ENCODE results near the gene NPAS3. TPM values are rescaled to one million over a fixed set of nuclear protein-coding genes. Genes with fewer than 3 reads are reported as not detected.

The NPAS3 gene
- total RNA-seq, 1 donor, result 0.36 TPM

DNA sequence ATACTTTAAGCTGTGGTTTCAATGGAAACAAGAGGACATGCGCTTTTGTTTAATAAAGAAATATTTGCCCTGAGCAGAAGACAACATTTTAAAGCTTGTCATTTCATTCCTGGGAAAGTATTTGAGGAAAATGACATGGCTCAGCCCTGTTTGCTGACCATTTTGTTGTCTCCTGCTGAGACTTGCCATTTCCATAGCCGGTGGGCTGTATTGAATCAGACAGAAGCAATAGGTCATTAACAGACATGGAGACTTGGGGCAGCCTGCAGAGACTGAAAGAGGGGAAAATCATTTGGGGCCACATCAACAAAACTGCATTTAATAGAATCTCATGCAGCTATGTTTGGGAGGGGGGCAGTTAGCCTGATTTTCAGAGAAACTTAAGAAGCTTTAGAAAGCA lies 443.0 kb downstream of the NPAS3 start:
- DNase-seq (ENCODE audit: low read depth), result no peak
- TF ChIP-seq, protein P1, sequence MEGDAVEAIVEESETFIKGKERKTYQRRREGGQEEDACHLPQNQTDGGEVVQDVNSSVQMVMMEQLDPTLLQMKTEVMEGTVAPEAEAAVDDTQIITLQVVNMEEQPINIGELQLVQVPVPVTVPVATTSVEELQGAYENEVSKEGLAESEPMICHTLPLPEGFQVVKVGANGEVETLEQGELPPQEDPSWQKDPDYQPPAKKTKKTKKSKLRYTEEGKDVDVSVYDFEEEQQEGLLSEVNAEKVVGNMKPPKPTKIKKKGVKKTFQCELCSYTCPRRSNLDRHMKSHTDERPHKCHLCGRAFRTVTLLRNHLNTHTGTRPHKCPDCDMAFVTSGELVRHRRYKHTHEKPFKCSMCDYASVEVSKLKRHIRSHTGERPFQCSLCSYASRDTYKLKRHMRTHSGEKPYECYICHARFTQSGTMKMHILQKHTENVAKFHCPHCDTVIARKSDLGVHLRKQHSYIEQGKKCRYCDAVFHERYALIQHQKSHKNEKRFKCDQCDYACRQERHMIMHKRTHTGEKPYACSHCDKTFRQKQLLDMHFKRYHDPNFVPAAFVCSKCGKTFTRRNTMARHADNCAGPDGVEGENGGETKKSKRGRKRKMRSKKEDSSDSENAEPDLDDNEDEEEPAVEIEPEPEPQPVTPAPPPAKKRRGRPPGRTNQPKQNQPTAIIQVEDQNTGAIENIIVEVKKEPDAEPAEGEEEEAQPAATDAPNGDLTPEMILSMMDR (IDR thresholded peaks at IDR 0.05; ENCODE audit: insufficient read depth, low read length), result no peak
- H3K4me3 ChIP-seq (ENCODE audit: low read depth, low read length), result no peak overlapping the region

DNA sequence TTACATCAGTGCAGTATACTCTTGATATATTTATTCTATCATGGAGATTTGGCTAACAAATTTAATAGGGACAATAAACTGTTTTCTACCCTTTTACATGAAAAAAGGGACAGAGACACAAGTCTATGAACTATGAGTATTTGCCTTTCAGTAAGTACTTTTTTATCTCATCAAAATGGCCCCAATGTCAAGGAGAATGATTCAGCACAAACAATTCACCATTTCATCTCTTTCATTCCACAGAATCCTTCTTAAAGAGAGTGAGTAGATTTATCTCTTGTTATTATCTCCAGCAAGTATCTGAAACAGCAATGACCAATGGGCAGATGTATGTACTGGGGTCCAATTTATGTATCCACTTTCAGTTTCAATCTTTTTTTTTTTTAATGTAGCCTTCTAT lies 447.5 kb downstream of the NPAS3 start:
- DNase-seq (ENCODE audit: low read depth), result no peak
- no peak overlapping the region for H3K4me3 ChIP-seq (ENCODE audit: low read depth, low read length)
- TF ChIP-seq, protein P1 (IDR thresholded peaks at IDR 0.05; ENCODE audit: insufficient read depth, low read length), result no peak

DNA sequence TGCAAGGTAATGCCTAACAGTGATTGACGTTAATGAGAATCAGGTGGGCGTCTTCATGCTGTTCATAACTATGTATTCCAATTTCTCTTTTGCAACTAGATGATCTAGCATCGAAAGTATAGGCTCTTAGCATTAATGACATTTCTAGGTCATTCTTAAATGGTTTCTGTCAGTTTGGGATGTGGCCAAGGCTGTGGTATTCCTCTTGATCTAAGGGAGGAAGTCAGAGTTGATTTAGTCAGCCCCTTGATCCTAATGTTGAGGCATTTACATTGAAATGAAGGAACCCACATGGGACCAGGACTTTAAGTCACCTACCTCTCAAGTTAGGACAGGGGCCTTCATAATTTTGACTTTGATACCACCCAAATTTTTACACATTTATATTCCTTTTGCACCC lies 448.1 kb downstream of the NPAS3 start:
- no peak for DNase-seq (ENCODE audit: low read depth)
- no peak overlapping the region for H3K4me3 ChIP-seq (ENCODE audit: low read depth, low read length)
- TF ChIP-seq, protein P1 (IDR thresholded peaks at IDR 0.05; ENCODE audit: insufficient read depth, low read length), result no peak

DNA sequence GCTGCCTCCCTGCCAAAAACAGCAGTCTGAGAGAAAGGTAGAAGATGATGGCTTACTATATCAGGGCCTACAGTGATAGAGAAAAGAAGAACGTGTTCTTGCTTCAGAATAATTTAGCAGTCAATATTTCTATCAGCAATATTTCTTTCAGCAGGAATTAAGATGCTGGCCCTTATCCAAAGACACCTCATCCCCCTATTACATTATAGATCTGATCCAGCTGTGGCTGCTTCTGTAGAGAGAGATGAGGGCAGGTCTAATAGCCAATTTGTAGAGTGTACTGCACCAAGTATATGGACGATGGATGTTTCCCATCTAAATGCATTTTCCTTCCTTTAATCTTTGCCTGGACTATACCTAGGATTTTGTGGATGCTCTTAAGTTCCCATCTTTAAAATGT lies 451.7 kb downstream of the NPAS3 start:
- no peak overlapping the region for H3K4me3 ChIP-seq (ENCODE audit: low read depth, low read length)
- no peak for DNase-seq (ENCODE audit: low read depth)
- TF ChIP-seq, protein P1 (IDR thresholded peaks at IDR 0.05; ENCODE audit: insufficient read depth, low read length), result no peak

DNA sequence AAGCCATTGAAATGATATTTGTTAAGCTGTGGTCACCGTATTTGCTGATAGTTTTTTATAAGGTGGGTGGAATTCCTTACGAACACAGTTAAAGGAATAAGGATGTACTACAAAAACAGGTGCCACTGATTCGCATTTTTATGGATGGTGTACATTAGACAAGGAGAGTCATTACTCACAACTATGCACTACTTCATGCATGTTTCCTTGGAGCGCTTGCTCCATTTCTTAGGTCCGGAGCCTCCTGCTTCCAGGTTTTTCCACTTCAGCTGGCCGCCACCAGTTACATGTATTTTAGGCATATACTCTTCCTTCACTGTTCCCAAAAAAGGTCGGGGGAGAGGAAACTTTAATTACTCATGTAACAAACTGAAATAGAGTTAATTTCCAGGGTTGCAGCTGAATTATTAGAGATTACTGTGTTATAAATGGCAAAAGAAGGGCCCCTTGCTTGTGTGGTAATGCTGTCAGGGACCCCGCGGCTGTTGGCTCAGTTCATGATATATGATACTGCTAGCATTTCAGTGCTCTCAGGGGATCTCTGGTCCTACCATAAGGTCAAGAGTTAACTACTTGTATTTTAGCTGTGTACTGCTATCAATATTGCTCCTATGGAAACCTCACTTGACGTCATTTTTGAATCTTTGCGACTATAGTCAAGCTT lies 454.7 kb downstream of the NPAS3 start:
- TF ChIP-seq, protein P1 (IDR thresholded peaks at IDR 0.05; ENCODE audit: insufficient read depth, low read length), result no peak
- H3K4me3 ChIP-seq (ENCODE audit: low read depth, low read length), result no peak overlapping the region
- no peak for DNase-seq (ENCODE audit: low read depth)

DNA sequence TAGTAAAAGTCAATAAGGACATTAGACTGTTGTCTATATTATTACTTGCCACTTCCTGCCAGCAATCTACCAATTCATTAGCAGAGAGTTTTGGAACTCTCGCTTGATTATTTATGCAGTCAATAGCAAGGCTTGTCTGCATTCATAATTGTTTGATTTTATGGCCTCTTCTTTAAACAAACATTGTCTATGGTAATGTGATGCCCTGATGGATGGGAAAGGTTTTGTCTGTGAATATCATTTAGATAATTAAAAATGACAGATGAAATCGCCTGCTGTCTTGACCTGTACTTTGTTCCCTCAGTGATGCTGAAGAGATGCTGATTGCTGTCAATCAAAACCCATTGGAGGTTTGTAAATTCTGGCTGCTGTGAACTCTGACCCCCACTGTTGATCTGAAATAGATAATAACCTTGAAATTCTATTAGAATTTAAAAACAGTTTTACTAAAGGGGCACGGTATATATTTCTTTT lies 455.3 kb downstream of the NPAS3 start:
- TF ChIP-seq, protein P1 (IDR thresholded peaks at IDR 0.05; ENCODE audit: insufficient read depth, low read length), result no peak
- no peak overlapping the region for H3K4me3 ChIP-seq (ENCODE audit: low read depth, low read length)
- no peak for DNase-seq (ENCODE audit: low read depth)

DNA sequence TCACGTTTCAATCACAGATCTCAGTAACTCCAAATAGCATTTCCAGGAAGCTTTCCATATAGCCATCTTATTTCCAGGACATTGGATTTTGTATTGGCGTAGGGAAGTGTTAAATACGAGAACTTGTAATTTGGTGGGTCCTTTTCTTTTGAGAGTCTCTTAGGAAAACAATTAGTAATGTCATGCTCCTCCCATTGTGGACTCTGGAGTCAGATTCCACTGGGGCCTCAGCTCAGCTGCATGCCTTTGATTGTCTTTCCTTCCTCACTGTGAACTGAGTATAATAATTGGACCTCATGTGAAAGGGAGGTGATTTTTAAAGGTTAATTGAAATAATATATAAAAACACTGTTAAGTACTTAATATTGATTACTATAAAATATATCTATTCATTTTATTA lies 462.6 kb downstream of the NPAS3 start:
- TF ChIP-seq, protein P1 (IDR thresholded peaks at IDR 0.05; ENCODE audit: insufficient read depth, low read length), result no peak
- H3K4me3 ChIP-seq (ENCODE audit: low read depth, low read length), result no peak overlapping the region
- no peak for DNase-seq (ENCODE audit: low read depth)
